ENCODE data around the gene BICRA. TPM values are rescaled to one million over a fixed set of nuclear protein-coding genes. Genes with fewer than 3 reads are reported as not detected.

Gene BICRA
- total RNA-seq, 1 donor from 2014 or later: 15.6 TPM

GRCh38 chr19:47749326-47749725, 140.4 kb downstream of the BICRA start:
- Histone ChIP-seq H3K9me3 (ENCODE audit: low read depth) (no peaks in the 10 kb centered on the region), H3K79me2 (ENCODE audit: low read depth) (peaks cover 35% of the 10 kb centered on the region), H3K4me1 (no peaks in the 10 kb centered on the region), H3K4me2 (no peak overlapping the region), H3K4me3 (no peak overlapping the region), H3K27me3 (no peaks in the 10 kb centered on the region), H3K27ac (no peak overlapping the region), H4K20me1 (ENCODE audit: low read depth) (no peaks in the 10 kb centered on the region), H3K9ac (no peak overlapping the region), H2AFZ (replicated peaks) (no peak overlapping the region), H3F3A (ENCODE audit: low read depth) (peaks cover 5% of the 10 kb centered on the region), H3K36me3 (no peaks in the 10 kb centered on the region)
- Mint-ChIP-seq H3K9me3 (no peaks in the 10 kb centered on the region), H3K27ac (no peak overlapping the region), H3K4me3 (no peak overlapping the region), H3K4me1 (peaks cover 11% of the 10 kb centered on the region), H3K36me3 (peaks cover 20% of the 10 kb centered on the region), H3K27me3 (ENCODE audit: insufficient read depth, low read depth) (peaks cover 4% of the 10 kb centered on the region)
- no peak for DNase-seq (ENCODE audit: low spot score)
- no peak for TF ChIP-seq CTCF (IDR thresholded peaks at IDR 0.05)
- no peak for TF ChIP-seq EZH2phosphoT487 (IDR thresholded peaks at IDR 0.05)
- TF ChIP-seq EZH2 (IDR thresholded peaks at IDR 0.05): no peak

DNA sequence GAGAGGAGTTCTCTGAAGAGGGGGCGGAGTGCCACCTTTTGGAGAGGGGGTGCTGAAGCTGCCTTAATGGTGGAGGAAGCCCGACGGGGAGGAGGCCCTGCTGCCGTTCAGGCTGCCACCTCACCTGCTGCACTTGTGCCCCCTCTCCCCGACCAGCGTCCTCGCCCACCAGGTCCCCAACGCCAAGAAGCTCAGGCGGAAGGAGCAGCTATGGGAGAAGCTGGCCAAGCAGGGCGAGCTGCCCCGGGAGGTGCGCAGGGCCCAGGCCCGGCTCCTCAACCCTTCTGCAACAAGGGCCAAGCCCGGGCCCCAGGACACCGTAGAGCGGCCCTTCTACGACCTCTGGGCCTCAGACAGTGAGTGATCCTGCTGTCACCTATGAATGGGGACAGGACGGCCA, 141.8 kb downstream of the BICRA start:
- DNase-seq (ENCODE audit: low spot score): no peak
- Histone ChIP-seq H4K20me1 (ENCODE audit: low read depth) (no peaks in the 10 kb centered on the region), H2AFZ (replicated peaks) (no peak overlapping the region), H3K4me2 (no peak overlapping the region), H3K4me1 (no peaks in the 10 kb centered on the region), H3K27ac (no peak overlapping the region), H3K4me3 (no peak overlapping the region), H3K27me3 (no peaks in the 10 kb centered on the region), H3K79me2 (ENCODE audit: low read depth) (peaks cover 34% of the 10 kb centered on the region), H3F3A (ENCODE audit: low read depth) (no peaks in the 10 kb centered on the region), H3K36me3 (no peaks in the 10 kb centered on the region), H3K9me3 (ENCODE audit: low read depth) (no peaks in the 10 kb centered on the region), H3K9ac (no peak overlapping the region)
- H3K9me3 Mint-ChIP-seq: no peaks in the 10 kb centered on the region
- no peak overlapping the region for H3K4me3 Mint-ChIP-seq
- H3K27ac Mint-ChIP-seq: no peak overlapping the region
- H3K27me3 Mint-ChIP-seq (ENCODE audit: insufficient read depth, low read depth): no peaks in the 10 kb centered on the region
- peaks cover 20% of the 10 kb centered on the region for H3K36me3 Mint-ChIP-seq
- H3K4me1 Mint-ChIP-seq: peaks cover 6% of the 10 kb centered on the region
- TF ChIP-seq EZH2phosphoT487 (IDR thresholded peaks at IDR 0.05) (no peak), EZH2 (IDR thresholded peaks at IDR 0.05) (no peak), CTCF (IDR thresholded peaks at IDR 0.05) (no peak)

DNA sequence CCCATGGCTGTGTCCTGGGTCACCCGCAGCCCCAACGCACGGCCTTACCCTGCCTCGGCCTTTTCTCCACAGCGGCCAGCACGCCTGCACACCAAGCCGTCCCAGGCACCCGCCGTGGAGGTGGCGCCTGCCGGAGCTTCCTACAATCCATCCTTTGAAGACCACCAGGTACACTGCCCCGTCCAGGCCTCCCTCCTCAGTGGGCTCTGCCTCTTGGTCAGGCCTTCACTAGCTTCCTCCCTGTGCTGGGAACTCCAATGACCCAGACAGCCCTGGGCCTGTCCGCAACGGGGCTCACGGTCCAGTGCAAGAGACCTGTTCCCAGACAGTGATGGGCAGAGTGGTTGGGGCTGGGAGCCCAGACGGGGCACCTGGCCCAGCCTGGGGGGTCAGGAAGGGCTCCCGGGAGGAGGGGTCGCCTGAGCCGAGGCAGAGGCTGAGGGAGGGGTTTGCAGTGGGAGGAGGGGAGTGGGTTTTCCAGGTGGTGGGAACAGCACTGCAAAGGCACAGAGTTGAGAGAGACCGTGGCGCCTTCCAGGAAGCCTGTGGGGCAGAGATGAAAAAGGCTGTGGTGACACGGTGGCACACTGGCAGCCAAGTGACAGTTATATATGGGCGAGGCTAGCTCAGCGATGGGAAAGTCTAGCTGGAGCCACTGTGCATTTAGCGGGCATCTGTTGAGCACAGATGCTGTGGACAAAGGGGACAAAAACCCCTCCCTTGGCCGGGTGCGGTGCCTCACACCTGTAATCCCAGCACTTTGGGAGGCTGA, 143.7 kb downstream of the BICRA start:
- Histone ChIP-seq H2AFZ (replicated peaks) (no peak overlapping the region), H3F3A (ENCODE audit: low read depth) (no peaks in the 10 kb centered on the region), H3K4me1 (no peaks in the 10 kb centered on the region), H3K36me3 (no peaks in the 10 kb centered on the region), H3K79me2 (ENCODE audit: low read depth) (peaks cover 15% of the 10 kb centered on the region), H3K9me3 (ENCODE audit: low read depth) (no peaks in the 10 kb centered on the region), H3K27me3 (no peaks in the 10 kb centered on the region), H3K4me3 (no peak overlapping the region), H3K4me2 (no peak overlapping the region), H3K27ac (no peak overlapping the region), H3K9ac (no peak overlapping the region), H4K20me1 (ENCODE audit: low read depth) (no peaks in the 10 kb centered on the region)
- H3K27me3 Mint-ChIP-seq (ENCODE audit: insufficient read depth, low read depth): peaks cover 5% of the 10 kb centered on the region
- H3K9me3 Mint-ChIP-seq: no peaks in the 10 kb centered on the region
- H3K4me1 Mint-ChIP-seq: peaks cover 2% of the 10 kb centered on the region
- no peak for TF ChIP-seq EZH2 (IDR thresholded peaks at IDR 0.05)
- no peak for TF ChIP-seq CTCF (IDR thresholded peaks at IDR 0.05)
- no peak for TF ChIP-seq EZH2phosphoT487 (IDR thresholded peaks at IDR 0.05)
- H3K36me3 Mint-ChIP-seq: peaks cover 24% of the 10 kb centered on the region
- H3K4me3 Mint-ChIP-seq: no peak overlapping the region
- DNase-seq (ENCODE audit: low spot score): no peak
- no peak overlapping the region for H3K27ac Mint-ChIP-seq

Small RNA genes lying within 50 kb of the gene (small RNA-seq; reads per million reads assigned to genes)
- not detected for gene RN7SL322P

Other genes with a start within 250 kb of the BICRA start
- 32.2 and 70.5 TPM in 2 replicates for gene MEIS3, start 189.6 kb upstream of the BICRA start, total RNA-seq (ENCODE audit: low replicate concordance)
- 14.5 and 17.6 TPM in 2 replicates for gene SLC8A2, start 137.2 kb upstream of the BICRA start, total RNA-seq (ENCODE audit: low replicate concordance)
- 17.8 and 18.1 TPM in 2 replicates for gene KPTN, start 124.9 kb upstream of the BICRA start, total RNA-seq (ENCODE audit: low replicate concordance)
- 30.2 and 44.9 TPM in 2 replicates for gene NAPA, start 94.1 kb upstream of the BICRA start, total RNA-seq (ENCODE audit: low replicate concordance)
- gene ZNF541, start 36.0 kb upstream of the BICRA start, total RNA-seq (ENCODE audit: low replicate concordance): not detected in 2 replicates
- 1.5 and 3.9 TPM in 2 replicates for gene EHD2, start 104.3 kb downstream of the BICRA start, total RNA-seq (ENCODE audit: low replicate concordance)
- gene NOP53, start 136.4 kb downstream of the BICRA start, total RNA-seq (ENCODE audit: low replicate concordance): 101 and 172 TPM in 2 replicates
- gene SELENOW, start 169.6 kb downstream of the BICRA start, total RNA-seq (ENCODE audit: low replicate concordance): 234 and 422 TPM in 2 replicates
- gene TPRX1, start 195.4 kb downstream of the BICRA start, total RNA-seq (ENCODE audit: low replicate concordance): not detected in 2 replicates
- gene CRX, start 212.8 kb downstream of the BICRA start, total RNA-seq (ENCODE audit: low replicate concordance): 0.19 and 0.22 TPM in 2 replicates

Measured in neural progenitor cell (in vitro differentiated cells).